D721Med (cell line): ENCODE data around the gene FOXK1.

Experiments used
- DNase-seq: peaks from one replicate; pipeline ENCODE4 v3.0.0; 2011; ENCODE audit warnings: low spot score; ENCODE audit not compliant: insufficient read length
- FAIRE-seq: peaks from 2 replicates; lab custom pipeline; 2011; peaks lifted over from hg19 to GRCh38; lab: Jason Lieb, UNC
- CTCF ChIP-seq: IDR thresholded peaks from 2 replicates; pipeline ENCODE4 v1.5.1; 2012; ENCODE audit warnings: mild to moderate bottlenecking, control low read depth; ENCODE audit not compliant: insufficient read depth; ENCODE audit errors: missing control alignments

FOXK1 gene

DNA sequence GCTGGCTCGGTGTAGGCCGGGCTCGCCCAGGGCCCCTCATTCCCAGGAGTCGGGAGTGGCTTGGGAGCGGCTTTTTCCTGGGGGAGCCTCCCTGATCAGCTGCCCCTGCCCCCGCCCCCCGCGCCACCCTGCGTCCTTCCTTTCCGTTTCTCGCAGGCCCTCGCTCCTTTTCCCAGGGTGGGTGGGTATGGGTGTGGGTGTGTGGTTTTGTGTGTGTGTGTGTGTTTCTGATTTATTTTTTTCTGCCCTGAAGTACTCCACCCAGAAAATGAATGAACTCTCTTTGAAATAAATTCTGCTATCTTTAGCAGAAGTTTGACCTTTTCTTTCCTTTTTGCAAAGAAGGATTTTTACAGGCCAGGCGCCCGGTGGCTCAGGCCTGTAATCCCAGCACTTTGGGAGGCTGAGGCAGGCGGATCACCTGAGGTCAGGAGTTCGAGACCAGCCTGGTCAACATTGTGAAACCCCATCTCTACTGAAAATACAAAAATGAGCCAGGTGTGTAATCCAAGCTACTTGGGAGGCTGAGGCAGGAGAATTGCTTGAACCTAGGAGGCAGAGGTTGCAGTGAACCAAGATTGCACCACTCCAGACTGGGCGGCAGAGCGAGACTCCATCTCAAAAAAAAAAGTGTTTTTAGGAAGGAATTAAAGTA, 63.3 kb downstream of the FOXK1 start:
- no peak for FAIRE-seq
- DNase-seq = no peak
- no peak for TF ChIP-seq CTCF

- FAIRE-seq = no peak
- TF ChIP-seq CTCF = no peak
- DNase-seq = no peak
Measured at GRCh38 chr7:4745971-4746919, 64.2 kb downstream of the FOXK1 start.

DNA sequence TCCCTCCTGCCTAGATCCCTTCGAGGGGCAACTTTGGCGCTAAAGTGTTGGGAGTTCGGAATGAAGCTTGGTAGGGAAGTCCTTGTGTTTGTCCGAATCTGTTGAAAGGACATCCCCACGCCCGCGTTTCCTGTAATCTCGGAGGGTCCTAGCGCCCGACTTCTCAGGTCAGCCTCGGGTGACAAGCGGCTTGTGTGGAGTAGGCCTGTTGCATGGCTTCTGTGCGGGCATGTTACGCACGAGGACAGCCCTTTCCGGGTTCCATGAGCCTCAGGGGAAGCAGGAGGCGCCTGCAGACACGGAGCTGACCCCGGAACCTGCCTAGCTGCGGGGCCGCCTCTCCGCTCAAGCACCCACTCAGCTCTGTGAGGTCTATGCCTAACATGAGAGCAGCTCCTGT, 64.9 kb downstream of the FOXK1 start:
- no peak for DNase-seq
- FAIRE-seq = no peak
- no peak for TF ChIP-seq CTCF

GRCh38 chr7:4747746-4748145, 65.7 kb downstream of the FOXK1 start:
- FAIRE-seq (no peak), DNase-seq (no peak)
- TF ChIP-seq CTCF = no peak

DNA sequence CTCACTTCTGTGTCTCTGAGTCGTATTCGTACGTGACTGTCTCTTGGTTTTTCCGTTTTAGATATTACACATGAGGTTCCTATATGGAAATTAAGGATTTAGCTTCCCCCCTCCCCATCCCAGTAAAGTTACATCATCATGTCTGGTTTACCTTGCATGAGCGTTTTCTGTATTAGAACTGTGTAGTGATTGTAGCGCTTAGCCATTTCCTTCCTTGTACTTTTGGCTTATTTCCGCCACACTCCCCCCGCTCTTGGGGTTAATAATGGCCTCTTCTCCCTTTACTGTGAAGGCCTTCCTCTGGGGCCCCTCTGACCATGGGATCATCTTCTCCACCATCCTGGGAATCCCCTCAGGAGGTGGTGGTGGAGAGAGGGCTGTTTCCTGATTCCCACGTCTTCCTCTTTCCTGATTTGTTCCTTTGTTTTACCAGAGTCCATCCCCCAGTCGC, 66.2 kb downstream of the FOXK1 start:
- TF ChIP-seq CTCF = no peak
- DNase-seq = no peak
- no peak for FAIRE-seq

- DNase-seq = no peak
- FAIRE-seq = no peak
- TF ChIP-seq CTCF = no peak
Measured at GRCh38 chr7:4749363-4749762, 67.3 kb downstream of the FOXK1 start.
